Germinal center (tissue), 1 donor: ENCODE data around the gene ATP10A.

Source experiments
- DNase-seq: peaks from one replicate; pipeline ENCODE4 v3.0.0; 2012; ENCODE audit warnings: mixed read lengths, low spot score

Gene ATP10A

GRCh38 chr15:25824618-25825017 lies 38.5 kb downstream of the ATP10A start:
- DNase-seq: no peak

DNA sequence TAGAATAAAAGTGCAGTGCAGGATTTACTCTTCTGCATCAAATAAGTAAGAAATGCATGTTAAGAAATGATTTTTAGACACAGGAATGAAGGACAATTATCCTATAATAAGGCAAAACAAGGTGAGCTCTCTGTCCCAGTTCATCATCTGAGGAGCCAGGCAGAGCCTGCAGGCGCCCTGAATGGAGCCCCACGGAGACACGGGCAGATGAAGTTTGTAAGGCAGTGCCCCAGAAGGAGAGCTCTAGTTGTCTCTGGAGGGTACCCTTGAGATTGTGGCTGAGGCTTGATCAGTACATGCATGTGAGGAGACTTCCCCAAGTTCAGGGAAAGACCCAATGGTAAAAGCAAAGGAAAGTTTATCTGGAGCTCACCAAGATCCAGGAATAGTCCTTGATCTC lies 50.3 kb downstream of the ATP10A start:
- no peak for DNase-seq

- no peak for DNase-seq
These were observed 51.1 kb downstream of the ATP10A start for GRCh38 chr15:25812073-25812472.

- no peak for DNase-seq
These were observed 51.6 kb downstream of the ATP10A start for GRCh38 chr15:25811481-25811906.

DNA sequence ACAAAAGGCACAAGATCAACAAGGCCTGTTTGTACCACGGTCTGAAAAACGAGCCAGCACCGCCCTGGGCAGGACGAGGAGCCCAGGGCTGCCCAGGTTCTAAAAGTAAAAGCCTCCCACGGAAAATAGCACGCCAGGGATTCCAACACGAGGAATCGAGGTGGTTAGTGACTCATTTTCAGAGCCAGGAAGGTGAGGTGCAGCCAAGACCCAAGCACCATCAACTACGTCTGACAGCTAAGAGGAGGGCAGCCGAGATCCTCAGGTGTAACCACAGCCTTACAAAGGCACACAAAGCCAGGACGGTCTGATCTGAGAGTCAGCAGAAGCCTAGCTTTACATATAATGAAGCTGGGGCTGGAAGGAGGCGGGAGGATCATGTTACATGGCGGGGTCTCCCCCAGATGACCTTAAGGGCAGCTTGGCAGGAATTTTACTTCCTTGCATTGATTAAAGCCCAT lies 52.5 kb downstream of the ATP10A start:
- DNase-seq: no peak

GRCh38 chr15:25810154-25810553 lies 53.0 kb downstream of the ATP10A start:
- no peak for DNase-seq

DNA sequence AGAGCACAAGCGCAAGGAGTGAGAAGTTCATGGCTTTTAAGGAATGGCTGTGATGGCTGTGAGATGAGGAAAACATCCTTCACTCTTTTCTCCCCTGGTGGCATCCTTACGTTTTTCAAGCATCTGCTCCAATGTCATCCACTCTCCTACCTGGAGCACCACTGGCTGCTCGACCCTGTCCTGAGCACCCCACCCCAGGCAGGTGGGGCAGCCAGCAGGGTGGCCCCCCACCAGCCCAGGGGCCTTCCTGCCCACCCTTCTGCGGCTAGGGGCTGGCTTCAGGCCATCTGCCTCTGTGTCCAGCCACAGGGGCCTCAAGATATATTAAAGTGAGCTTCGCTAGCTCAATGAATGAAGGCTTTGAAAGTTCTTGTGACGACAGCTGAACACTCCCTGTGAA lies 56.1 kb downstream of the ATP10A start:
- no peak for DNase-seq

DNA sequence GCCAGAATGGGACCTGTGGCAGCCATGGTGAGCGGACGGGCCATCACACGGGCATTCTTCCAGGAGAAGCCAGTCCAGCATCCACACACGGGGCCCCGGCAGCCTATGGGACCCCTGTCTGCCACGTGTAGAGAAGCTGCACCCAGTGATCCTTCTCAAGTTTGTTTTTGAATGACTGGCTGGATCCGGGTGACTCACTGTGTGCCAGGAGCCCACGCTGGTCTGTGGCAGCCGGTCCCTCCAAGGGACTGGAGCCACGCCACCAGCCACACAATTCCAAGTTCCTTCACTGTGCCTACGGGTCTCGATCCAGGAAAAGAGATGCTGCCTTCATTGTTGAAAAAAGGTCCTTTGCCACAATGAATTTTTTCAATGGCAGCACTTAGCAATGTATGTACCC lies 58.1 kb downstream of the ATP10A start:
- DNase-seq: no peak

DNA sequence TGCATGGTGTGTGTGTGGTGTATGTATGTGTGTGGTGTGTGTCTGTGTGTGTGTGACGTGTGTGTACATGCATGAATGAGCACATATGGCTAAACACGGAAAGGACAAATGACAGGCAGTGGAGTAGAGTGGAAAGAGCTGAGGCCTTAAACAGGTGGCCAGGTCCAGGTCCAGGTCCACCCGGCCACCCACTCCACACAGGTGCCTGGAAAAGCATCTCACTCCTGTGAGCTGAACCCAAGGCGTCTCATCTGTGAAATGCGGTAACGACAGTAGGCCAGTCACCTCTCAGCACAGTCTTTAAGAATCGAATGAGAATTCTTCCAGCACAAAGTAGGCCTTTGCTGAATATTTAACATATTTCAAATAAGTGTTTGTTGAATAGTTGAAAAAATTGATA lies 58.7 kb downstream of the ATP10A start:
- no peak for DNase-seq

DNA sequence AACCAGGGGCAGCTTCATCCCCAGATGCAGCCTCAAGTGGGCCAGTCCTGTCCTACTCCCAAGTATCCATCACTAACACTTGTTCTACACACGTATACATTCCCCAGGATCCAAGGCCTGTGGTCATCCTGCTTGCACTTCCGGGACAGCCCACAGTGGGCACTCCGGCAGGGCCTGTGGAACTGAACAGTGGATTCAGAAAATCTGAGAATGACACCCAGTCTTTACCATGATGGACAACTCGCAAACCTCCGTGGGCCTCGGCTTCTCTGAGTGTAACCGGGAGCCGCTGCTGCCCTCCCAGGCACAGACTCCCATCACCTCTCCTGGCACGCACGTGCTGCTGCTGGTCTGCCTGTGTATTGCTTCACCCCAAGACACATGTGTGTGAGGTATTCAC lies 59.6 kb downstream of the ATP10A start:
- no peak for DNase-seq

DNA sequence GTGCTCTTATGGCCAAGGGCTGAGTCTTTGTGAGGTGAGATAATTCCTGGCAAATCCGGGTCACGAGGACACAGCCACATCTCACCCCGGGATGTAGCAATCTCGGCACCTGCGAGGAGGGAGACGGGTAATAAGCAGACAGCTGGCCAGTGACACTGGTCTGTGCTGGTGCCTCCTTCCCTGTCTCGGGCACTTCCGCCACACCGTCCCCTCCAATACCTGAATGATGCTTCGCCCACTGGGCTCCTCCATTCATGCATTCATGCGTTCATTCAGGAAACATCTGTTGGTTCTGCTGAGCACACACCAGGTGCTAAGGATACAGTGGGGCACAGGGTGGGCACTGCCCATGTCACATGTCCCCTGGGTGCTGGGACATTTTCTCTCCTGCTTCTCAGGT lies 60.1 kb downstream of the ATP10A start:
- peak; percentile 73 for DNase-seq

DNA sequence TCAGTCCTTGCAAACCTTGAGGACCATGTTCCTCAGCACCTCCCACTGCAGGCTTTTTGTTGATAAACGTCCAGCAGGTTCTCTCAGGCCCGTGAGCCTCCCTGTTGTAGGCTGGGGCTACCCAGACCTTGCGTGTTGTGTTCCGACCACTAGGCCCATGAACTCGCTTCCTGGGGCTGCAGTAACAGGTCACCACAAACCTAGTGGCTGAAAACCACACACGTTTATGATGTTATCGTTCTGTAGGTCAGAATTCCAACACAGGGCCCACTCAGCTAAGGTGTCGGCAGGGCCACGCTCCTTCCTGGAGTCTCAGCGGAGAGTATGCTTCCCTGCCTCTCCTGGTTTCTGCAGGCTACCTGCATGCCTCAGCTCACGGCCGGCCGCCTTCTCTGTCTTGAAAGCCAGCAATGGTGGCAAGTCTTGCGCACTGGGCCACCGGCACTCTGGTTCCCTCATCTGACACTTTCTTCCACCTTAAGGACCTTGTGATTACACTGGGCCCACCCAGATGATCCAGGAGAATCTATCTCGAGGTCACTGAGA lies 60.8 kb downstream of the ATP10A start:
- DNase-seq: no peak

DNA sequence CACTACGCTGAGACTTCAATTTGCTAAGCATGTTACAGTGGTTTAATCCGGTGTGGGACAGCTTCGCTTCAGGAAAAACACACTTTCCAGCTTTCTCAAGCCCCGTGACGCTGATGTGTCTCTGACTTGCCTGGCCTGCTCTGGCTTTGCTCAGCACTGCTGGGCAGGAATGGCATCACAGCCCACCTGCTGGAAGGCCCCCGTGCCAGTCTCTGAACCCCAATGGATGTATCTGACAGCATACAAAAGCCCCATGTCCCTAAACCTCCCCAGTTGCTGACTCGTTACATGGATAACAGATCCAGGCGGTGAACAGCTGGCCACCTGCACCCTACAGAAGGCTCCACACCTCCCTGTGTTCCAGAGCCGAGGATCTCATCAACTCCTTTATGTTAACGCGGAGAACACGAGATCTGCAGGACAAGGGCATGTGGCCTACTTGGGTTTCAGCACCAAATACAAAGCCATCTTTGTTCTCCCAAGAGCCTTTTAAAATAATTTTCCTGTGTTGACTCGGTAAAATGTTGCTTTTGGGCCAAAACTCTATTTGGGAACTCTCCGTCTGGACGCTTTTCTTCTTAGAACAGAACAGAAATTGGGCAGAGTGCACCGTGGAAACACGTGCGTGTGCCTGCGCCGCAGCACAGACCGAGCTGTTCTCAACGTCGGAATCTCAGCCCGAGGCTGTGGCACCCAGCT lies 61.4 kb downstream of the ATP10A start:
- DNase-seq: no peak

GRCh38 chr15:25800761-25801515 lies 62.2 kb downstream of the ATP10A start:
- DNase-seq: no peak

DNA sequence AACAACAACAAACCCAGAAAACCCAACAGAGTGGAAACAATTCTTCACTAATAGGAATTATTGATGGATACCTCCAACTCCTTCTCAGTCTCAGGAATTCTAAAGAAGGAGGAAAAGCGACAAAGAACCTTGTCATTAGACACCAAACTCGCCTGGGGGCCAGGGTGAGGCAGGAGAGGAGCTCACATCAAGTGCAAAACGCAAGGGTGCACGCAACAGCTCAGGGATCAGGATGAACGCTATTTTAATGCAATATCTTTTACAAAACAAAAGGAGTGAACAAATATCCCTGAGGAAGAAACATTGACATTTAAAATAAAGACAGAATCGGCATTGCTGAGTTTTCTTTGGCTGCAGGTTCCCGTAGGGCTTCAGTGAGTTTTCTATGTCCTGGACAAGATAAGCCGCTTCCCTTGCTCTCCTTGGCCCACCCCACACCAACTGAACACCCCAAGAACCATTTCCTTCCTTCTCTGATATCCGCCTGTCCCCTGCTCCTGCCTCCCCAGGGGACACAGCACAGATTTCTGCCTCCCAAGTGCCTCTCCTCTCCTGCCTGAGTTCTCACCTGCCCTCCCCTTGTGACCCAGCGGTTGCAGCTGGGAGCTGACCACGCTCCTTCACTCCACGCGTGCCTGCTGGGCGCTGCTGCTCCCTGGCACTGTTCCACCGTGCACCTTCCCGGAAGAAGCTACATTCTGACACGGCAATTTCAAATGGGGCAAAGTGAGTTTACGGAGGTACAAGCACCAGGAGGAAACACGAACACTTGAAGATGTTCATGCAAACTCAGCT lies 63.0 kb downstream of the ATP10A start:
- no peak for DNase-seq

DNA sequence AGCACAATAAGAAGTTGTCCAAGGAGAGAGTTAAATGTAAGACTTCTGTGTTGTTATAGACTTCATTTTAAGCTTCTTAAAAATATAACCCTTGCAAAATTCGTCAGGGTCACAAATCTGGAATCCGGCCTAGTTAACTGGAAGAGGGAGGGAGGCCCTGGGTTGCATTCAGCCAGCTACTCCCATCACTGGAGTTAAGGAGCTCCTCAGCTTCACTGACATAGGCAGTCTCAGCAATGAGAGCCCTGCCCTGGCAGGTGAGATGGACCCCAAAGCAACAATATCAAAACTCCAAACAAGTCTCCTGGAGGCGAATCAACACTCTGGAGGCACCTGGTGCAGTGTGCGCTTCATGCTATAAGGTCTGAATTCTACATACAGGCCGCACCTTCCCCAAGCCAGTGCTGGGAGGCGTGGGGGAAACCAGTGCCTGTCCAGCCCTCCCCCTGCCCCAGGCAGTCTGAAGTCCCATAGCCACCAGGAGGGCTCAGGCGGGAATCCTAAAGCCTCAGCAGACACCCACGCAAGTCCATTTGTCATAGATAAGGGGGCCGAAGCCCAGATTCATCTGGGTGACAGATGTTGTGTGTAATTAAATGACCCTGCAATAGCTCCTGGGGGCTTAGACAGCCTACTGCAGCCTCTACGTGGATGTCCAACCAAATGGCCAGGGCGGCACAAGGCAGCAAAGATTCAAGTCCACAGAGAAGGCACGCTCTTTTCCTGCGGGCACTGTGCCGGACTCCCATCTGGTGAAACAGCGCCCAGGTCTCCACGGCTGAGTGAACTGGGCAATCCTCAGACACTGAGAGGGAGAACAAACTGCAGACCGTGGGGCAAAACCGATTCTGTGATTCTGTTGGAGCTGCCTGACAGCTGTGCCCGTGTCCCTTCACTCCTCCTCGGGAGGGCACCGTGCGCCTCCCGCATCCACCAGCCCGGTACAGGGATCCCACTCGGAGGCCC lies 64.9 kb downstream of the ATP10A start:
- no peak for DNase-seq

DNA sequence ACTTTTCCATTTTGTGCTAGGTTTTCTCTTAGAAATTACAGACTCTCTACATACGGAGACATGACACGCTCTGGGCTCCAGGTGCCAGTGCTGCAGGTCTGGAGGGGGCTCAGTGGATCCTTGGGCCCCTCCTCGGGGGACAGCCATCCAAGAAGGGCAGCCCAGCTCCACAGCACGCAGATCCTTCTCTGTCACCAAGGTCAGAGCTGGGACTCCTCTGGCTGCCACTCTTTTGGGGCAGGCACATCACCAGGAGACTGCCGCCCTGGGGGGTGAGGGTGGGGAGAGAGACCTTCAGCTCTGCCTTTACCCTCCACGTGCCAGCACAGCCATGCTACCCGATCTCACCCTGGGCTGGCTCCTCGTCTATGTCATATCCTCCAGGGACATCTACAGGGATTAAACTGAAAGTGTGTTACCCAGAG lies 65.6 kb downstream of the ATP10A start:
- no peak for DNase-seq

- no peak for DNase-seq
These were observed 66.1 kb downstream of the ATP10A start for GRCh38 chr15:25797035-25797434.

- DNase-seq: no peak
These were observed 66.7 kb downstream of the ATP10A start for GRCh38 chr15:25796395-25796794.

- DNase-seq: no peak
These were observed 67.4 kb downstream of the ATP10A start for GRCh38 chr15:25795712-25796111.

GRCh38 chr15:25795061-25795460 lies 68.1 kb downstream of the ATP10A start:
- no peak for DNase-seq
